Endothelial cell of umbilical vein (primary cell): ENCODE data around the gene ZNF77. TPM values are rescaled to one million over a fixed set of nuclear protein-coding genes. Genes with fewer than 3 reads are reported as not detected.

ENCODE experiments used
- Bru-seq: library from RNA; stranded (reverse); fragments of 400-500 nt; gene quantifications from one replicate; lab custom pipeline; 2021; lab: Mats Ljungman, UMichigan
- BruChase-seq, 2 experiments: library from RNA; stranded (reverse); fragments of 400-500 nt; gene quantifications; one replicate each; lab custom pipeline; 2021; lab: Mats Ljungman, UMichigan
- BruUV-seq: library from RNA; stranded (reverse); fragments of 400-500 nt; replicated peaks from 2 replicates; lab custom pipeline; 2021; lab: Mats Ljungman, UMichigan
- CTCF ChIA-PET: fragments of 300-600, 350-600 bp; sonication (Branson Sonifier 250); formaldehyde crosslinking; loops from one replicate; lab custom pipeline; 2021; ENCODE audit warnings: antibody characterized with exemption, inconsistent platforms; lab: Charles Lee
- POLR2A ChIA-PET: fragments of 300-600, 350-600 bp; sonication (Branson Sonifier 250); formaldehyde crosslinking; loops from one replicate; lab custom pipeline; 2021; ENCODE audit warnings: antibody characterized with exemption, inconsistent platforms; lab: Charles Lee
- DNase-seq: peaks from one replicate; pipeline ENCODE4 v3.0.0-alpha.2; 2011; ENCODE audit warnings: low read depth, low spot score
- FAIRE-seq: peaks from 2 replicates; lab custom pipeline; 2011; peaks lifted over from hg19 to GRCh38; lab: Jason Lieb, UNC
- H2AFZ ChIP-seq: 2 replicates; pipeline ENCODE4 v1.6.0; 2012; ENCODE audit warnings: low read depth, low read length, control low read depth, inconsistent platforms
- H3K27ac ChIP-seq: 2 replicates; pipeline ENCODE4 v1.5.1; 2011; ENCODE audit warnings: low read depth, mild to moderate bottlenecking, control low read depth, low read length, moderate library complexity; ENCODE audit not compliant: insufficient read depth
- H3K27me3 ChIP-seq, 2 experiments: 2 replicates each; pipeline versions ENCODE4 v1.6.0 to v1.6.1; 2011; ENCODE audit warnings: low read length in 2 of 2, mixed read lengths in 1 of 2; ENCODE audit not compliant: control insufficient read depth in 2 of 2, insufficient read depth in 2 of 2
- H3K36me3 ChIP-seq, 2 experiments: 2 replicates in 1 of 2; 3 replicates in 1 of 2; pipeline ENCODE4 v1.5.1; 2011; ENCODE audit warnings: low read length in 2 of 2, mild to moderate bottlenecking in 1 of 2, moderate library complexity in 1 of 2; ENCODE audit not compliant: control insufficient read depth in 2 of 2, insufficient read depth in 2 of 2; ENCODE audit errors: extremely low read depth in 1 of 2
- H3K4me1 ChIP-seq: 3 replicates; pipeline ENCODE4 v1.5.1; 2011; ENCODE audit warnings: mild to moderate bottlenecking, low read length; ENCODE audit not compliant: control insufficient read depth, insufficient read depth; ENCODE audit errors: extremely low read depth
- H3K4me2 ChIP-seq: 2 replicates; pipeline ENCODE4 v1.6.1; 2011; ENCODE audit warnings: low read length, control low read depth, mixed read lengths; ENCODE audit not compliant: insufficient read depth
- H3K4me3 ChIP-seq, 3 experiments: fragments of 200-600 bp in 1 of 3; sonication (generic), shearing (Covaris generic) in 1 of 3; replicated peaks in 1 of 3; 2 replicates each; pipeline ENCODE4 v1.5.1; 2011 to 2016; ENCODE audit warnings: control low read depth in 3 of 3, low read length in 3 of 3, mild to moderate bottlenecking in 2 of 3, inconsistent platforms in 1 of 3, low read depth in 1 of 3, moderate library complexity in 1 of 3; ENCODE audit not compliant: insufficient read depth in 1 of 3
- H3K79me2 ChIP-seq: 2 replicates; pipeline ENCODE4 v1.6.0; 2012; ENCODE audit warnings: low read length, inconsistent platforms; ENCODE audit not compliant: control insufficient read depth, insufficient read depth
- H3K9ac ChIP-seq: replicated peaks from 2 replicates; pipeline ENCODE3; 2011; ENCODE audit warnings: low read length, control low read depth; ENCODE audit not compliant: insufficient read depth; ENCODE audit errors: extremely low read depth
- H3K9me1 ChIP-seq: replicated peaks from 3 replicates; pipeline ENCODE4 v1.6.0; 2011; ENCODE audit warnings: mild to moderate bottlenecking, low read length; ENCODE audit not compliant: control insufficient read depth, insufficient read depth; ENCODE audit errors: extremely low read depth
- H3K9me3 ChIP-seq: replicated peaks from 2 replicates; pipeline ENCODE4 v1.5.1; 2012; ENCODE audit warnings: low read length, inconsistent platforms; ENCODE audit not compliant: control insufficient read depth, insufficient read depth
- H4K20me1 ChIP-seq: replicated peaks from 2 replicates; pipeline ENCODE3; 2011; ENCODE audit warnings: mild to moderate bottlenecking, low read length; ENCODE audit not compliant: control insufficient read depth, insufficient read depth; ENCODE audit errors: extremely low read depth
- EZH2 ChIP-seq: IDR thresholded peaks from 2 replicates; pipeline ENCODE4 v1.6.1; 2012; ENCODE audit warnings: borderline replicate concordance, low read depth, mild to moderate bottlenecking, moderate library complexity, low read length, inconsistent platforms; ENCODE audit not compliant: severe bottlenecking
- FOS ChIP-seq: IDR thresholded peaks from 2 replicates; pipeline ENCODE4 v1.6.1; 2011; ENCODE audit warnings: mild to moderate bottlenecking, low read length, moderate library complexity, borderline replicate concordance; ENCODE audit not compliant: insufficient read depth
- GATA2 ChIP-seq: IDR thresholded peaks from 2 replicates; pipeline ENCODE4 v1.7.0; 2011; ENCODE audit warnings: low read depth, mild to moderate bottlenecking, moderate library complexity, mixed read lengths, low read length; ENCODE audit not compliant: insufficient read length, insufficient read depth
- JUN ChIP-seq: IDR thresholded peaks from 2 replicates; pipeline ENCODE4 v1.6.1; 2011; ENCODE audit warnings: borderline replicate concordance, low read depth; ENCODE audit not compliant: insufficient read length, insufficient read depth
- MYC ChIP-seq: IDR thresholded peaks from one replicate; pipeline ENCODE4 v1.6.1; 2011; ENCODE audit warnings: mild to moderate bottlenecking, low read depth, low read length
- POLR2A ChIP-seq: IDR thresholded peaks from 2 replicates; pipeline ENCODE4 v1.6.1; 2012; ENCODE audit warnings: low read depth, mild to moderate bottlenecking, control low read depth, low read length
- POLR2AphosphoS5 ChIP-seq: IDR thresholded peaks from 2 replicates; pipeline ENCODE4 v1.6.1; 2012; ENCODE audit warnings: low read depth, mild to moderate bottlenecking, control low read depth, low read length, moderate library complexity; ENCODE audit not compliant: insufficient read depth
- dilution Hi-C: fragments of 300-500 bp; cut with MboI; formaldehyde crosslinking; loops from one replicate; pipeline ENCODE4 v1.15.0; 2019; ENCODE audit warnings: low sequenced_read_pairs; ENCODE audit not compliant: extremely low pct_ligation_motif_present
- intact Hi-C: fragments of 100-400 bp; cut with micrococcal nuclease; formaldehyde crosslinking; loops from one replicate; pipeline ENCODE4 v1.10.0; 2022
- long read RNA-seq: library from polyadenylated mRNA; stranded (forward); transcript quantifications from one replicate; pipeline ENCODE4 v2.0.0, GENCODE V29; 2021
- polyA minus RNA-seq, 3 experiments: library from RNA; depleted of rRNA, polyadenylated mRNA; stranded (reverse); fragments of >200 nt; gene quantifications; 1 replicate in 1 of 3; 2 replicates in 2 of 3; pipeline ENCODE4 v1.2.3, GENCODE V29; 2011
- polyA plus RNA-seq, 4 experiments: library from polyadenylated mRNA; depleted of rRNA in 3 of 4; stranded (reverse) in 3 of 4; unstranded in 1 of 4; fragments of >200 nt; gene quantifications; 2 replicates each; pipeline versions ENCODE4 v1.2.1 to v1.2.3, GENCODE V29; 2011 to 2012; ENCODE audit warnings: missing spikeins in 1 of 4
- total RNA-seq: library from RNA; stranded (reverse); gene quantifications from 2 replicates; pipeline ENCODE4 v1.2.3, GENCODE V29; 2021
- TF ChIP-seq, protein P1 (sequence below), 2 donors: IDR thresholded peaks; 1 replicate in 1 of 2; 2 replicates in 1 of 2; pipeline ENCODE4 v1.5.1; 2011; ENCODE audit warnings: low read length in 2 of 2, mild to moderate bottlenecking in 2 of 2, moderate library complexity in 2 of 2, control low read depth in 1 of 2, inconsistent platforms in 1 of 2, low read depth in 1 of 2; ENCODE audit not compliant: insufficient read depth in 1 of 2; ENCODE audit errors: extremely low read depth in 1 of 2
- TF ChIP-seq, protein P2 (sequence below): IDR thresholded peaks from 2 replicates; pipeline ENCODE4 v1.6.1; 2011; ENCODE audit not compliant: insufficient read depth, insufficient read length

The ZNF77 gene
- total RNA-seq: 5.9 and 7.0 TPM in 2 replicates
- 7.7 and 10.2 TPM in 2 replicates for polyA plus RNA-seq
- polyA plus RNA-seq (2011; cell fraction: cytosol; rRNA removed): 15.7 and 17.7 TPM in 2 replicates
- polyA plus RNA-seq (2011; cell fraction: nucleus; rRNA removed): 14.0 and 14.9 TPM in 2 replicates
- polyA plus RNA-seq (2012): 5.1 and 5.5 TPM in 2 replicates
- polyA minus RNA-seq: 11.6 and 14.0 TPM in 2 replicates
- 1.8 TPM for polyA minus RNA-seq (2011; cell fraction: cytosol; rRNA and poly(A)+ RNA removed)
- 5.2 and 5.3 TPM in 2 replicates for polyA minus RNA-seq (2011; cell fraction: nucleus; rRNA and poly(A)+ RNA removed)
- percentile 53 among the genes with signal in this experiment for Bru-seq, nascent RNA
- BruChase-seq, experiment 1, labeled RNA remaining after a 6-hour chase: percentile 56 among the genes with signal in this experiment
- BruChase-seq, experiment 2, labeled RNA remaining after a 2-hour chase: percentile 55 among the genes with signal in this experiment
- long read RNA-seq, partial matches to known transcripts: 0 of 10 reads
- long read RNA-seq, other reads (novel, unspliced or antisense): 8 of 10 reads

DNA sequence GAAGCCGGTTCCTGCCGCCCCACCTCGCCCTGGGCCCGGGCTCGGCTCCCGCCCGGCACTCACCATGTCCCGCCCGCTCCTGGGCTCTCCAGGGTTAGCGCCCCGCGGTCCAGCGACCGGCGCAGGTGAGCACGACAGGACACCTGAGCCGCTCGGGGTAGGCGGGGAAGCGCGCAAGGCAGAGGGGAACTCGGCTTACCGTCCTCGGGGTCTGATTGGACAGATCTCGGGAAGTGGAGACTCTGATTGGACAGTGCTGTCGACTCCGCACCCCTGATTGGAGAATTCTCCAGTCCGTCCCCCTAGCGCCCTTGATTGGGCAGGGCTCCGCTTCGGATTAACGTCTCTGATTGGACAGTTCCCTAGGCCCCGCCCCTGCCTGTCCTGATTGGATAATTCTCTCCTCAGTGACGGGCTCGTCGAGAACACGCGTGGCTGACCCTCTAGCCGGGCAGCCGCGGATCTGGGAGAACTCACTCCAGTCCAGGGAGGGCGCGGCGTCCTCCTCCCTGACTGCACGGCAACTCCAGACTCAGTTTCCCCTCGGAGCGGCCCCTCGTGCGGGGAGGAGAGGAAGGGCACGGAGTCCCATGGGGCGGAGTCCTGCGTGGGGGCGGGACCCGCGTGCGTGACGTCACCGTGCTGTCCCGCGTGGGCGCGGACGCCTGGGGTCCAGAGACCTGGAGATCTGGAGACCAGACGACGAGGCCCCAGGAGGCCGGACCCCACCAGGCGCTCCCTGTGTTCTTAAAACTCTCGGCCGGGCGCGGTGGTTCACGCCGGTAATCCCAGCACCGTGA lies at the start of gene ZNF77:
Gene ZNF77, minus strand, starts transcription at position 197 of the 800 bp plus-strand sequence. Its CDS starts 131 bp downstream, at position 66.
- Histone ChIP-seq H3K4me1 (peaks cover 32% of the 10 kb centered on the region), H3K27me3 (no peaks in the 10 kb centered on the region), H3K27ac (peak within 1 kb of the TSS; percentile 52), H3K36me3 (no peaks in the 10 kb centered on the region), H3K79me2 (peaks cover 3% of the 10 kb centered on the region), H2AFZ (peak within 1 kb of the TSS; percentile 57), H3K9me1 (no peaks in the 10 kb centered on the region), H3K9me3 (no peaks in the 10 kb centered on the region), H4K20me1 (no peaks in the 10 kb centered on the region), H3K4me3 (peak within 1 kb of the TSS; percentile 53 to 87 (median 54)), H3K4me2 (peak within 1 kb of the TSS; percentile 57), H3K9ac (peak within 1 kb of the TSS; percentile 56)
- intact Hi-C loops (loop anchor here (1.0 kb wide), 1 partner anchor 45 kb away; the partner anchor contains the start of gene ZNF57), dilution Hi-C loops (no loop called here)
- TF ChIP-seq, protein P1, sequence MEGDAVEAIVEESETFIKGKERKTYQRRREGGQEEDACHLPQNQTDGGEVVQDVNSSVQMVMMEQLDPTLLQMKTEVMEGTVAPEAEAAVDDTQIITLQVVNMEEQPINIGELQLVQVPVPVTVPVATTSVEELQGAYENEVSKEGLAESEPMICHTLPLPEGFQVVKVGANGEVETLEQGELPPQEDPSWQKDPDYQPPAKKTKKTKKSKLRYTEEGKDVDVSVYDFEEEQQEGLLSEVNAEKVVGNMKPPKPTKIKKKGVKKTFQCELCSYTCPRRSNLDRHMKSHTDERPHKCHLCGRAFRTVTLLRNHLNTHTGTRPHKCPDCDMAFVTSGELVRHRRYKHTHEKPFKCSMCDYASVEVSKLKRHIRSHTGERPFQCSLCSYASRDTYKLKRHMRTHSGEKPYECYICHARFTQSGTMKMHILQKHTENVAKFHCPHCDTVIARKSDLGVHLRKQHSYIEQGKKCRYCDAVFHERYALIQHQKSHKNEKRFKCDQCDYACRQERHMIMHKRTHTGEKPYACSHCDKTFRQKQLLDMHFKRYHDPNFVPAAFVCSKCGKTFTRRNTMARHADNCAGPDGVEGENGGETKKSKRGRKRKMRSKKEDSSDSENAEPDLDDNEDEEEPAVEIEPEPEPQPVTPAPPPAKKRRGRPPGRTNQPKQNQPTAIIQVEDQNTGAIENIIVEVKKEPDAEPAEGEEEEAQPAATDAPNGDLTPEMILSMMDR (IDR thresholded peaks at IDR 0.05; ENCODE audit: extremely low read depth in 1 of 2, insufficient read depth in 1 of 2, low read depth in 1 of 2, low read length in 2 of 2): no peak
- TF ChIP-seq POLR2A (peak; percentile 70), POLR2AphosphoS5 (peak; percentile 25), FOS (no peak), EZH2 (peak; percentile 83), GATA2 (no peak), MYC (no peak), JUN (no peak)
- TF ChIP-seq, protein P2, sequence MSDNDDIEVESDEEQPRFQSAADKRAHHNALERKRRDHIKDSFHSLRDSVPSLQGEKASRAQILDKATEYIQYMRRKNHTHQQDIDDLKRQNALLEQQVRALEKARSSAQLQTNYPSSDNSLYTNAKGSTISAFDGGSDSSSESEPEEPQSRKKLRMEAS: peak; percentile 6
- FAIRE-seq: peak; percentile 100
- ChIA-PET CTCF (interaction anchor here (1.0 to 1.2 kb wide), 2 partner anchors 57 to 297 kb away, joined by 3 to 7 read pairs; no protein-coding TSS in a partner anchor), POLR2A (no interaction called here)
- TSS peak; percentile 30 for BruUV-seq
- DNase-seq: peak; percentile 99
